Measurements from ENCODE around the gene HBEGF.
"Not testable (repeated sequence)": the region's sequence is repeated elsewhere in the genome, so short reads cannot be mapped to it uniquely, and the experiment has no call there.

The HBEGF gene

GRCh38 chr5:140347360-140347759, 957 bp upstream of the HBEGF start:
- ChIA-PET CTCF (interaction anchor here (0.6 to 15.0 kb wide), 12 partner anchors 9 to 372 kb away, joined by 3 to 462 read pairs (median 7); partner anchors contain the start of gene SLC4A9), POLR2A (no interaction called here)
- TF ChIP-seq CTCF (IDR thresholded peaks at IDR 0.05; ENCODE audit: control extremely low read depth, extremely low read depth, low read depth, missing control alignments): no peak
- no peak for DNase-seq (ENCODE audit: extremely low spot score)

DNA sequence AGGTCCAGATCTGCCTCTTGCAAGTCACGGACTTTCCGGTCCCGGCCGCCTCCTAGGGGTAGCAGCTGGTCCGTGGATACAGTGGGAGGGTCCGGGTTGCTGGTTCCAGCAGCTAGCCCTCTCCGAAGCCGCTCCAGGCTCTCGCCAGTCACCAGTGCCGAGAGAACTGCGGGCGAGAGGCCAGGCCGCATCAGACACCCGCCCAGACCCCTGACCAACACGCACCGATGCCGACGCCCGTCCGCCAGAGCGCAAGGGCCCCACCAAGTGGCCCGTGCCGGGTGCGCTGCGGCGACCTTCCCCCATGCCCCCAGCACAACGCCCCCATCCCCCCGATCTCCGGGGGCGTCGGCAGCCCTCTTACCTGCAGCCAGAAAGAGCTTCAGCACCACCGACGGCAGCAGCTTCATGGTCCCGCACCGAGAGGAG, 470 bp downstream of the HBEGF start:
- POLR2A ChIA-PET: interaction anchor here (0.9 to 1.3 kb wide), 3 partner anchors 9 to 365 kb away, joined by 3 read pairs; no protein-coding TSS in a partner anchor
- DNase-seq (ENCODE audit: extremely low spot score): peak; percentile 37
- no peak for TF ChIP-seq CTCF (IDR thresholded peaks at IDR 0.05; ENCODE audit: control extremely low read depth, extremely low read depth, low read depth, missing control alignments)
- CTCF ChIA-PET: interaction anchor here (0.7 to 15.0 kb wide), 19 partner anchors 8 to 378 kb away, joined by 3 to 462 read pairs (median 4); partner anchors contain the start of gene SLC4A9

DNA sequence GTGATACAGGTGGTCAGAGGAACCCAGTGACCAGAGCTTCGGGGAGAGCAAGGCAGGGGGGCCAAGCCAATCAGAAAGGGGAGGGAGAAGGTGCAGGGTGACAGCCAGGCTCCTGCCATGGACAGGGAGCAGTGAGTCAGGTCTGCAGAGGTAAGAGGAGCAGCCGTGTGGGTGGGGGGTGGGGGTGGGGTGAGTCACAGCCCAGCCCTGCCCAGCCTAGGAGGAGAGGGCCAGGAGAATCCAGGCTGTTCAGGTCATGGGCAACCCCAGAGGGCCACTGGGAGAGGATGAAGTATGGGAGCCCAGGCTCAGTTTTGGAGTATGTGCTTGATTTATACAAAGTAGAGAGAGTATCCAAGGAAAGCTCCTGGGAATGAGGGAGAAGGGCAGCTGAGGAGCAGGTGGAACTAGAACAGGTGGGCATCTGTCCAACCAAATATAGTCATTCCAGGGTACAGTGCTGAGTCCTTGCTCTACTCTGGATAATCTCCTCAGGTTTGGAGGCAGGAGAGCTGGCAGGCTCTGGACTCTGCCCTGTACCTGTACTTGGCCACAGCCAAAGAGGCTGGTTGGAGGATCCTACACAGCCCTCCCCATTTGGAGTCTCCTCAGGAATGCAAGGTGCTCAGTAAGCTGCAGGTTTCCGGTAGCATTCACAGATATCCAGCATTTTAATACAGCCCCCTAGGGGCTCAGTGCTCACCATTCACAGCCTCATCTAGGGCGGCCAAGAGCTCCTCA, 1.6 kb downstream of the HBEGF start:
- ChIA-PET POLR2A (no interaction called here), CTCF (interaction anchor here (1.0 to 15.0 kb wide), 8 partner anchors 8 to 379 kb away, joined by 3 to 462 read pairs (median 16); partner anchors contain the start of gene SLC4A9)
- no peak for TF ChIP-seq CTCF (IDR thresholded peaks at IDR 0.05; ENCODE audit: control extremely low read depth, extremely low read depth, low read depth, missing control alignments)
- no peak for DNase-seq (ENCODE audit: extremely low spot score)

- not testable (repeated sequence) for DNase-seq (ENCODE audit: extremely low spot score)
- ChIA-PET POLR2A (interaction anchor here (0.6 to 0.7 kb wide), 2 partner anchors 58 to 80 kb away, joined by 4 read pairs; partner anchors contain the start of gene ANKHD1), CTCF (interaction anchor here (1.3 to 15.0 kb wide), 6 partner anchors 8 to 106 kb away, joined by 3 to 462 read pairs (median 32); partner anchors contain the start of gene SLC4A9)
Observed at GRCh38 chr5:140343849-140344248, 2.6 kb downstream of the HBEGF start.

DNA sequence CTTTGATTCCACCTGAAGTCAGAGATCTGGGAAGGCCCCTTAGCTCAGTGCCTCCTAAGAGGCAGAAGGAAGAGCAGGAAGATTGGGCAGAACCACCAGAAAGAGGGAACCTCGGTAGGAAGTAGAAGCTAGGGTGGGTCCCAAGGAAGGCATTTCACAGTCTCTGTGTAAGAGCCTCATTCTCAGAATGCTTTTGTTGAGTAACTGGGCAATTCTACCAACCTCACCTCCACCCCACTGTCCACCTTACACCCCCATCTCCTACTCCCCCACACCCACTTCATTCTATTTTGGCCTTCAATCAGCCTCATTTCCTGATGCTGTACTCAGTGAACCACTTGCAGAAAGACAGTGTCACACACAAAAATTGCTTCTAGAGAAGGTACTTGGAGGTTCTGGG, 3.5 kb downstream of the HBEGF start:
- POLR2A ChIA-PET: no interaction called here
- no peak for DNase-seq (ENCODE audit: extremely low spot score)
- CTCF ChIA-PET: interaction anchor here (1.4 to 15.0 kb wide), 4 partner anchors 11 to 105 kb away, joined by 4 to 462 read pairs (median 129); partner anchors contain the start of gene SLC4A9
- no peak for TF ChIP-seq CTCF (IDR thresholded peaks at IDR 0.05; ENCODE audit: control extremely low read depth, extremely low read depth, low read depth, missing control alignments)

GRCh38 chr5:140342287-140342686, 4.1 kb downstream of the HBEGF start:
- ChIA-PET POLR2A (no interaction called here), CTCF (interaction anchor here (1.4 to 15.0 kb wide), 4 partner anchors 12 to 104 kb away, joined by 4 to 462 read pairs (median 129); partner anchors contain the start of gene SLC4A9)
- no peak for DNase-seq (ENCODE audit: extremely low spot score)
- TF ChIP-seq CTCF (IDR thresholded peaks at IDR 0.05; ENCODE audit: control extremely low read depth, extremely low read depth, low read depth, missing control alignments): no peak

DNA sequence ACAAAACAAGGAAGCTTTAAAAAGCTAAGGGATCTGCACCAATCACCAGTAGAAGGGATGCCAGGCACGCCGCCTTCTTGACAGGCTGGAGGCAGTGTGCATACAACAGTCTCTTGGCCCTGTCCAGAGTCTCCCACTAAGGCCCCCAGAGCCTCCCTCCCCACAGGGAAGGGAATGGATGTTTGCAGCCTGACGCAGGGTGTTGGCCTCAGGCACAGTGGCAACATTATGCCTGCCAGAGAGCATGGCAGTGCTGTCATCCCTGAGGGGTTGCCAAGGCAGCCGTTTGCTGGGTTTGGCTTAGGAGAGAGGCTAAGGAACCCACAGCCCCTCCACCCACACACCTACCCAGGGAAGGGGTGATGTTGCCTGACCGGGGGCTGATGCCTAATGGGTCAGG, 4.8 kb downstream of the HBEGF start:
- ChIA-PET CTCF (interaction anchor here (1.5 to 7.3 kb wide), 4 partner anchors 11 to 97 kb away, joined by 3 to 53 read pairs (median 32); no protein-coding TSS in a partner anchor), POLR2A (no interaction called here)
- DNase-seq (ENCODE audit: extremely low spot score): no peak
- no peak for TF ChIP-seq CTCF (IDR thresholded peaks at IDR 0.05; ENCODE audit: control extremely low read depth, extremely low read depth, low read depth, missing control alignments)

Data from GM10248 (cell line).